IMR-90 (cell line): ENCODE results near the gene ITFG2. TPM values are rescaled to one million over a fixed set of nuclear protein-coding genes. Genes with fewer than 3 reads are reported as not detected.

ENCODE experiments used
- ATAC-seq: fragments of 200-7000 bp; cut with Tn5 transposase; 2 replicates; pipeline ENCODE4 v1.9.1; 2020; ENCODE audit warnings: low read depth, mild to moderate bottlenecking, moderate library complexity
- BruUV-seq: library from RNA; stranded (reverse); fragments of 400-500 nt; replicated peaks from 2 replicates; lab custom pipeline; 2021; lab: Mats Ljungman, UMichigan
- CTCF ChIA-PET: fragments of 300-600 bp; formaldehyde crosslinking; extraction: SDS; loops from one replicate; lab custom pipeline; 2021; ENCODE audit warnings: antibody characterized with exemption; lab: Yijun Ruan, JAX
- POLR2A ChIA-PET: fragments of 300-600 bp; sonication (Branson Sonifier 250); formaldehyde crosslinking; loops from one replicate; lab custom pipeline; 2022; ENCODE audit warnings: antibody characterized with exemption; ENCODE audit not compliant: unreplicated experiment; lab: Charles Lee
- DNase-seq: peaks from one replicate; pipeline ENCODE4 v3.0.0; 2013
- H2AFZ ChIP-seq: replicated peaks from 2 replicates; pipeline ENCODE3; 2013; ENCODE audit warnings: low read length, mild to moderate bottlenecking; ENCODE audit not compliant: poor library complexity
- H2AK5ac ChIP-seq: 2 replicates; pipeline ENCODE4 v1.6.1; 2013; ENCODE audit warnings: low read depth, low read length, inconsistent platforms
- H2AK9ac ChIP-seq: replicated peaks from 2 replicates; pipeline ENCODE3; 2013; ENCODE audit warnings: mild to moderate bottlenecking, low read depth, low read length, moderate library complexity; ENCODE audit not compliant: poor library complexity
- H2BK120ac ChIP-seq: 2 replicates; pipeline ENCODE4 v1.6.1; 2013; ENCODE audit warnings: low read depth, low read length, inconsistent platforms
- H2BK15ac ChIP-seq: 3 replicates; pipeline ENCODE4 v1.6.1; 2013; ENCODE audit warnings: low read depth, low read length, inconsistent platforms
- H2BK20ac ChIP-seq: 2 replicates; pipeline ENCODE4 v1.6.1; 2013; ENCODE audit warnings: low read depth, mild to moderate bottlenecking, inconsistent platforms, low read length, moderate library complexity
- H2BK5ac ChIP-seq: 2 replicates; pipeline ENCODE4 v1.6.1; 2013; ENCODE audit warnings: mild to moderate bottlenecking, low read depth, low read length, inconsistent platforms; ENCODE audit not compliant: poor library complexity, severe bottlenecking
- H3K14ac ChIP-seq: replicated peaks from 2 replicates; pipeline ENCODE4 v1.6.1; 2013; ENCODE audit warnings: low read depth, low read length, inconsistent platforms
- H3K18ac ChIP-seq: 2 replicates; pipeline ENCODE4 v1.6.1; 2013; ENCODE audit warnings: low read depth, low read length, control low read depth
- H3K23ac ChIP-seq: 2 replicates; pipeline ENCODE4 v1.6.1; 2013; ENCODE audit warnings: low read depth, low read length, inconsistent platforms
- H3K27ac ChIP-seq: 2 replicates; pipeline ENCODE4 v1.5.1; 2013; ENCODE audit warnings: mild to moderate bottlenecking, control low read depth, low read length; ENCODE audit not compliant: insufficient read depth
- H3K27me3 ChIP-seq: 2 replicates; pipeline ENCODE4 v1.6.1; 2013; ENCODE audit warnings: low read length; ENCODE audit not compliant: control insufficient read depth, insufficient read depth
- H3K36me3 ChIP-seq: 2 replicates; pipeline ENCODE4 v1.6.1; 2013; ENCODE audit warnings: low read length, mixed read lengths; ENCODE audit not compliant: control insufficient read depth, insufficient read depth
- H3K4ac ChIP-seq: 2 replicates; pipeline ENCODE4 v1.6.1; 2013; ENCODE audit warnings: low read depth, low read length, inconsistent platforms
- H3K4me1 ChIP-seq: 2 replicates; pipeline ENCODE4 v1.6.1; 2013; ENCODE audit warnings: low read length, mixed read lengths; ENCODE audit not compliant: control insufficient read depth, insufficient read depth
- H3K4me2 ChIP-seq: 2 replicates; pipeline ENCODE4 v1.6.1; 2013; ENCODE audit warnings: low read depth, mild to moderate bottlenecking, control low read depth, low read length, moderate library complexity
- H3K4me3 ChIP-seq: 2 replicates; pipeline ENCODE4 v1.5.1; 2013; ENCODE audit warnings: low read depth, mild to moderate bottlenecking, control low read depth, low read length, moderate library complexity; ENCODE audit not compliant: insufficient read depth
- H3K56ac ChIP-seq: 2 replicates; pipeline ENCODE4 v1.6.1; 2013; ENCODE audit warnings: low read length, inconsistent platforms; ENCODE audit not compliant: insufficient read depth; ENCODE audit errors: extremely low read depth
- H3K79me1 ChIP-seq, 2 experiments: 2 replicates each; pipeline ENCODE4 v1.6.1; 2013; ENCODE audit warnings: low read length in 2 of 2, inconsistent platforms in 1 of 2, low read depth in 1 of 2
- H3K9ac ChIP-seq: 2 replicates; pipeline ENCODE4 v1.6.1; 2013; ENCODE audit warnings: low read depth, low read length, control low read depth
- H3K9me1 ChIP-seq: 2 replicates; pipeline ENCODE4 v1.6.1; 2013; ENCODE audit warnings: low read length, inconsistent platforms; ENCODE audit not compliant: insufficient read depth
- H3K9me3 ChIP-seq: 2 replicates; pipeline ENCODE4 v1.6.1; 2013; ENCODE audit warnings: low read length; ENCODE audit not compliant: control insufficient read depth, insufficient read depth
- H4K20me1 ChIP-seq: 2 replicates; pipeline ENCODE4 v1.6.1; 2013; ENCODE audit warnings: low read length, inconsistent platforms; ENCODE audit not compliant: insufficient read depth
- H4K5ac ChIP-seq: 2 replicates; pipeline ENCODE4 v1.6.1; 2013; ENCODE audit warnings: mild to moderate bottlenecking, low read depth, low read length, control low read depth
- H4K8ac ChIP-seq, 2 experiments: 2 replicates each; pipeline ENCODE4 v1.6.1; 2013; ENCODE audit warnings: low read depth in 2 of 2, low read length in 2 of 2, control low read depth in 1 of 2, inconsistent platforms in 1 of 2
- H4K91ac ChIP-seq: 2 replicates; pipeline ENCODE4 v1.6.1; 2013; ENCODE audit warnings: low read depth, low read length, inconsistent platforms; ENCODE audit not compliant: insufficient read depth
- BHLHE40 ChIP-seq: fragments of 150-350 bp; IDR thresholded peaks from 2 replicates; pipeline ENCODE4 v1.6.1; 2016; ENCODE audit warnings: mild to moderate bottlenecking, low read depth, low read length
- CEBPB ChIP-seq: IDR thresholded peaks from 2 replicates; pipeline ENCODE4 v1.6.1; 2012; ENCODE audit warnings: low read depth, low read length, improper control_type of control experiment
- CHD1 ChIP-seq: IDR thresholded peaks from 2 replicates; pipeline ENCODE4 v1.6.1; 2012; ENCODE audit warnings: low read depth, low read length, improper control_type of control experiment
- FOS ChIP-seq: fragments of 150-350 bp; IDR thresholded peaks from 2 replicates; pipeline ENCODE4 v1.6.1; 2016; ENCODE audit warnings: low read depth, low read length
- MAFK ChIP-seq: IDR thresholded peaks from 2 replicates; pipeline ENCODE4 v1.6.1; 2012; ENCODE audit warnings: low read depth, low read length, improper control_type of control experiment
- MAZ ChIP-seq: IDR thresholded peaks from 2 replicates; pipeline ENCODE4 v1.6.1; 2012; ENCODE audit warnings: low read depth, mild to moderate bottlenecking, low read length, improper control_type of control experiment, moderate library complexity, borderline replicate concordance
- MXI1 ChIP-seq: IDR thresholded peaks from 2 replicates; pipeline ENCODE4 v1.6.1; 2012; ENCODE audit warnings: low read depth, mild to moderate bottlenecking, low read length, moderate library complexity, borderline replicate concordance
- NFE2L2 ChIP-seq: fragments of 150-350 bp; IDR thresholded peaks from 2 replicates; pipeline ENCODE4 v1.6.1; 2016; ENCODE audit warnings: low read depth, mild to moderate bottlenecking, low read length
- POLR2A ChIP-seq: IDR thresholded peaks from 2 replicates; pipeline ENCODE4 v1.6.1; 2012; ENCODE audit warnings: mild to moderate bottlenecking, low read depth, low read length
- RAD21 ChIP-seq: IDR thresholded peaks from 2 replicates; pipeline ENCODE4 v1.6.1; 2012; ENCODE audit warnings: low read length, improper control_type of control experiment
- RCOR1 ChIP-seq: IDR thresholded peaks from 2 replicates; pipeline ENCODE4 v1.6.1; 2012; ENCODE audit warnings: mild to moderate bottlenecking, low read length, improper control_type of control experiment; ENCODE audit not compliant: insufficient replicate concordance
- RFX5 ChIP-seq: IDR thresholded peaks from 2 replicates; pipeline ENCODE4 v1.8.0; 2012; ENCODE audit warnings: low read depth, mild to moderate bottlenecking, low read length, moderate library complexity
- SMC3 ChIP-seq: fragments of 150-350 bp; IDR thresholded peaks from 2 replicates; pipeline ENCODE4 v1.6.1; 2016; ENCODE audit warnings: low read depth, mild to moderate bottlenecking, antibody characterized with exemption, low read length, moderate library complexity
- WGBS, 2 experiments: methylation state at CpG; one replicate each; pipeline versions ENCODE4 v1.1.5 to v1.1.7; 2013; ENCODE audit warnings: missing lambda C conversion rate in 2 of 2; ENCODE audit not compliant: insufficient read length in 1 of 2; ENCODE audit errors: extremely low coverage in 2 of 2; 5-methylcytosine and 5-hydroxymethylcytosine counted together
- dilution Hi-C: fragments of 300-500 bp; cut with HindIII; formaldehyde crosslinking; loops from one replicate; pipeline ENCODE4 v1.14.3; 2018; ENCODE audit warnings: low sequenced_read_pairs; ENCODE audit not compliant: unreplicated experiment
- in situ Hi-C: fragments of 300-500 bp; cut with MboI; formaldehyde crosslinking; loops from 3 replicates; pipeline ENCODE4 v1.14.3; 2019; ENCODE audit warnings: low sequenced_read_pairs, inconsistent platforms, mixed read lengths
- intact Hi-C: fragments of 100-400 bp; cut with micrococcal nuclease; formaldehyde crosslinking; loops from 2 replicates; pipeline ENCODE4 v1.10.0; 2022
- polyA plus RNA-seq, 3 experiments: library from polyadenylated mRNA; depleted of rRNA; stranded (reverse); fragments of >200 nt; gene quantifications; 2 replicates each; pipeline ENCODE4 v1.2.3, GENCODE V29; 2012; ENCODE audit warnings: low replicate concordance in 1 of 3
- total RNA-seq: library from RNA; depleted of rRNA; stranded (reverse); fragments of >200 nt; gene quantifications from 2 replicates; pipeline ENCODE4 v1.2.3, GENCODE V29; 2012
- TF ChIP-seq, protein P1 (sequence below): fragments of 150-350 bp; IDR thresholded peaks from 2 replicates; pipeline ENCODE4 v1.6.1; 2017; ENCODE audit warnings: mild to moderate bottlenecking, antibody characterized with exemption, low read length, low read depth
- TF ChIP-seq, protein P2 (sequence below): conservative IDR thresholded peaks from 2 replicates; pipeline ENCODE4 v1.5.1; 2012; ENCODE audit warnings: mild to moderate bottlenecking, low read depth, low read length, improper control_type of control experiment
- TF ChIP-seq, protein P3 (sequence below): fragments of 150-350 bp; IDR thresholded peaks from 2 replicates; pipeline ENCODE4 v1.6.1; 2016; ENCODE audit warnings: low read depth, mild to moderate bottlenecking, low read length, moderate library complexity, borderline replicate concordance

The ITFG2 gene
- total and polyA plus RNA-seq, 2 of the 4 experiments (the other 2 are of a cell fraction): 20.3 to 25.5 TPM

DNA sequence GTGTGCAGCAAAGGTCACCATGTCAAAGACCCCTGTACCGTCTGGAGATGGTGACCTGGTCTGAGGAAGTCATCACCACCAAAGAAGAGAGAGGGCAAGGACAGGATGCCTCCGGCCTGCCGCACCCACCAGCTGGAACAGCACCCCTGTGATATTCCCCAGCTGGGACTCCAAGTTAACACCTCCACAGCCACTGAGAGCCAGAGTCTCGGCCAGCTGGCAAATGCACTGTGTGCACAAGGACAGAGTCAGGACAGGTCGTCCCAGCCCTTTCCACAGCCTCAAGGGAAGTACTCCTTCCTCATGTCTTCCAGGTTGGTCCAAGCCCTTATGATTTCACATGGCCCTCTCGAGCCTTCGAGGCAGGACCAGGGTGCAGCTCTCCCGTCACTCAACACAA is 37.0 kb upstream of the ITFG2 start:
- no peak for ATAC-seq

More for the DNA sequence above, 37.0 kb upstream of the ITFG2 start:
- no peak overlapping the region for H3K4me3 ChIP-seq
- no peak overlapping the region for H2AK9ac ChIP-seq
- no peak overlapping the region for H4K5ac ChIP-seq
- H2BK20ac ChIP-seq: no peak overlapping the region
- H3K18ac ChIP-seq: no peak overlapping the region
- intact Hi-C loops: no loop called here
- H3K9me1 ChIP-seq: no peaks in the 10 kb centered on the region
- no peak overlapping the region for H3K56ac ChIP-seq
- H3K27ac ChIP-seq: no peak overlapping the region
- peaks cover 66% of the 10 kb centered on the region for H3K27me3 ChIP-seq
- no peaks in the 10 kb centered on the region for H3K9me3 ChIP-seq
- no peak overlapping the region for H2AK5ac ChIP-seq
- dilution Hi-C loops: no loop called here
- H4K91ac ChIP-seq: no peak overlapping the region
- H4K20me1 ChIP-seq: no peaks in the 10 kb centered on the region
- H3K4ac ChIP-seq: no peak overlapping the region
- H3K9ac ChIP-seq: no peak overlapping the region
- no peak overlapping the region for H3K23ac ChIP-seq
- H3K14ac ChIP-seq: no peak overlapping the region
- H3K4me1 ChIP-seq: no peaks in the 10 kb centered on the region
- no peaks in the 10 kb centered on the region for H3K79me1 ChIP-seq
- no peaks in the 10 kb centered on the region for H3K36me3 ChIP-seq
- ChIA-PET CTCF (no interaction called here), POLR2A (no interaction called here)
- in situ Hi-C loops: no loop called here
- no peak for TF ChIP-seq RAD21
- TF ChIP-seq, protein P1, sequence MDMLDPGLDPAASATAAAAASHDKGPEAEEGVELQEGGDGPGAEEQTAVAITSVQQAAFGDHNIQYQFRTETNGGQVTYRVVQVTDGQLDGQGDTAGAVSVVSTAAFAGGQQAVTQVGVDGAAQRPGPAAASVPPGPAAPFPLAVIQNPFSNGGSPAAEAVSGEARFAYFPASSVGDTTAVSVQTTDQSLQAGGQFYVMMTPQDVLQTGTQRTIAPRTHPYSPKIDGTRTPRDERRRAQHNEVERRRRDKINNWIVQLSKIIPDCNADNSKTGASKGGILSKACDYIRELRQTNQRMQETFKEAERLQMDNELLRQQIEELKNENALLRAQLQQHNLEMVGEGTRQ: no peak
- TF ChIP-seq RCOR1: no peak
- no peak for TF ChIP-seq CEBPB
- no peak for TF ChIP-seq CHD1
- TF ChIP-seq POLR2A: no peak
- TF ChIP-seq NFE2L2: no peak
- no peak for TF ChIP-seq SMC3
- TF ChIP-seq BHLHE40: no peak
- TF ChIP-seq MXI1: no peak
- TF ChIP-seq RFX5: no peak
- TF ChIP-seq, protein P2, sequence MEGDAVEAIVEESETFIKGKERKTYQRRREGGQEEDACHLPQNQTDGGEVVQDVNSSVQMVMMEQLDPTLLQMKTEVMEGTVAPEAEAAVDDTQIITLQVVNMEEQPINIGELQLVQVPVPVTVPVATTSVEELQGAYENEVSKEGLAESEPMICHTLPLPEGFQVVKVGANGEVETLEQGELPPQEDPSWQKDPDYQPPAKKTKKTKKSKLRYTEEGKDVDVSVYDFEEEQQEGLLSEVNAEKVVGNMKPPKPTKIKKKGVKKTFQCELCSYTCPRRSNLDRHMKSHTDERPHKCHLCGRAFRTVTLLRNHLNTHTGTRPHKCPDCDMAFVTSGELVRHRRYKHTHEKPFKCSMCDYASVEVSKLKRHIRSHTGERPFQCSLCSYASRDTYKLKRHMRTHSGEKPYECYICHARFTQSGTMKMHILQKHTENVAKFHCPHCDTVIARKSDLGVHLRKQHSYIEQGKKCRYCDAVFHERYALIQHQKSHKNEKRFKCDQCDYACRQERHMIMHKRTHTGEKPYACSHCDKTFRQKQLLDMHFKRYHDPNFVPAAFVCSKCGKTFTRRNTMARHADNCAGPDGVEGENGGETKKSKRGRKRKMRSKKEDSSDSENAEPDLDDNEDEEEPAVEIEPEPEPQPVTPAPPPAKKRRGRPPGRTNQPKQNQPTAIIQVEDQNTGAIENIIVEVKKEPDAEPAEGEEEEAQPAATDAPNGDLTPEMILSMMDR: no peak
- TF ChIP-seq MAZ: no peak
- TF ChIP-seq, protein P3, sequence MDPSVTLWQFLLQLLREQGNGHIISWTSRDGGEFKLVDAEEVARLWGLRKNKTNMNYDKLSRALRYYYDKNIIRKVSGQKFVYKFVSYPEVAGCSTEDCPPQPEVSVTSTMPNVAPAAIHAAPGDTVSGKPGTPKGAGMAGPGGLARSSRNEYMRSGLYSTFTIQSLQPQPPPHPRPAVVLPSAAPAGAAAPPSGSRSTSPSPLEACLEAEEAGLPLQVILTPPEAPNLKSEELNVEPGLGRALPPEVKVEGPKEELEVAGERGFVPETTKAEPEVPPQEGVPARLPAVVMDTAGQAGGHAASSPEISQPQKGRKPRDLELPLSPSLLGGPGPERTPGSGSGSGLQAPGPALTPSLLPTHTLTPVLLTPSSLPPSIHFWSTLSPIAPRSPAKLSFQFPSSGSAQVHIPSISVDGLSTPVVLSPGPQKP: no peak
- TF ChIP-seq FOS: no peak
- no peak for TF ChIP-seq MAFK
- no peak overlapping the region for H2AFZ ChIP-seq
- H3K4me2 ChIP-seq: no peak overlapping the region
- WGBS, 2 experiments: no CpG with 5 or more reads among the region's 8 CpGs
- no peak overlapping the region for H2BK5ac ChIP-seq
- no peak overlapping the region for H4K8ac ChIP-seq
- no TSS peak for BruUV-seq
- H2BK120ac ChIP-seq: no peak overlapping the region
- H2BK15ac ChIP-seq: no peak overlapping the region
- DNase-seq: no peak
